Measurements from ENCODE around the gene CMC4. TPM values are rescaled to one million over a fixed set of nuclear protein-coding genes. Genes with fewer than 3 reads are reported as not detected.

CMC4 gene
- total RNA-seq, 1 donor from 2014 or later = 3.9 TPM

GRCh38 chrX:155056471-155056870 is 14.5 kb downstream of the CMC4 start:
- DNase-seq (ENCODE audit: low spot score) (no peak), ATAC-seq (no peak)
- intact Hi-C loops (cut with DNase I) = no loop called here

GRCh38 chrX:155055494-155055893 is 15.4 kb downstream of the CMC4 start:
- intact Hi-C loops (cut with DNase I) = no loop called here
- ATAC-seq (no peak), DNase-seq (ENCODE audit: low spot score) (no peak)

GRCh38 chrX:155054255-155054654 is 16.7 kb downstream of the CMC4 start:
- no peak for DNase-seq (ENCODE audit: low spot score)
- no peak for ATAC-seq
- intact Hi-C loops (cut with DNase I) = no loop called here

GRCh38 chrX:155053656-155054055 is 17.3 kb downstream of the CMC4 start:
- ATAC-seq (no peak), DNase-seq (ENCODE audit: low spot score) (no peak)
- intact Hi-C loops (cut with DNase I) = no loop called here

GRCh38 chrX:155052738-155053498 is 18.0 kb downstream of the CMC4 start:
- ATAC-seq = no peak
- intact Hi-C loops (cut with DNase I) = no loop called here
- no peak for DNase-seq (ENCODE audit: low spot score)

GRCh38 chrX:155048977-155049619 is 21.8 kb downstream of the CMC4 start:
- ATAC-seq = peak; percentile 58
- no peak for DNase-seq (ENCODE audit: low spot score)
- intact Hi-C loops (cut with DNase I) = no loop called here

- no peak for DNase-seq (ENCODE audit: low spot score)
- no peak for ATAC-seq
- intact Hi-C loops (cut with DNase I) = no loop called here
Measured at GRCh38 chrX:155046811-155047528, 24.0 kb downstream of the CMC4 start.

- ATAC-seq (no peak), DNase-seq (ENCODE audit: low spot score) (no peak)
- intact Hi-C loops (cut with DNase I) = no loop called here
Measured at GRCh38 chrX:155046129-155046810, 24.7 kb downstream of the CMC4 start.

- ATAC-seq (no peak), DNase-seq (ENCODE audit: low spot score) (no peak)
- intact Hi-C loops (cut with DNase I) = no loop called here
Measured at GRCh38 chrX:155035688-155036087, 35.2 kb downstream of the CMC4 start.

GRCh38 chrX:155031657-155032056 is 39.3 kb downstream of the CMC4 start:
- no peak for ATAC-seq
- intact Hi-C loops (cut with DNase I) = no loop called here

GRCh38 chrX:155028877-155029291 is 42.1 kb downstream of the CMC4 start:
- ATAC-seq (no peak), DNase-seq (ENCODE audit: low spot score) (no peak)
- intact Hi-C loops (cut with DNase I) = no loop called here

More at GRCh38 chrX:155031657-155032056, 39.3 kb downstream of the CMC4 start:
- DNase-seq (ENCODE audit: low spot score) = no peak

GRCh38 chrX:155028129-155028528 is 42.8 kb downstream of the CMC4 start:
- no peak for DNase-seq (ENCODE audit: low spot score)
- intact Hi-C loops (cut with DNase I) = no loop called here

GRCh38 chrX:155027509-155028066 is 43.3 kb downstream of the CMC4 start:
- intact Hi-C loops (cut with DNase I) = no loop called here

More at GRCh38 chrX:155028129-155028528, 42.8 kb downstream of the CMC4 start:
- ATAC-seq = no peak

GRCh38 chrX:155026727-155027508 is 44.0 kb downstream of the CMC4 start, which contains the start of gene FUNDC2:
Gene FUNDC2, plus strand, starts transcription at chrX:155026844. Its CDS starts 95 bp downstream, at chrX:155026939.
- ATAC-seq (peak; percentile 97), DNase-seq (ENCODE audit: low spot score) (peak; percentile 93)
- intact Hi-C loops (cut with DNase I) = no loop called here

More at GRCh38 chrX:155027509-155028066, 43.3 kb downstream of the CMC4 start:
- ATAC-seq (peak; percentile 79), DNase-seq (ENCODE audit: low spot score) (no peak)

GRCh38 chrX:155026420-155026726 is 44.6 kb downstream of the CMC4 start:
- intact Hi-C loops (cut with DNase I) = no loop called here
- ATAC-seq (no peak), DNase-seq (ENCODE audit: low spot score) (no peak)

GRCh38 chrX:155023907-155024833 is 46.8 kb downstream of the CMC4 start:
- intact Hi-C loops (cut with DNase I) = no loop called here
- no peak for DNase-seq (ENCODE audit: low spot score)
- no peak for ATAC-seq

GRCh38 chrX:155022585-155022984 is 48.4 kb downstream of the CMC4 start, which contains the start of gene F8:
Gene F8, minus strand, starts transcription at chrX:155022723. Its CDS starts 171 bp downstream, at chrX:155022552.
- DNase-seq (ENCODE audit: low spot score) = no peak
- no peak for ATAC-seq
- intact Hi-C loops (cut with DNase I) = no loop called here

All from sciatic nerve (tissue), 2 donors.